DND-41 (cell line): ENCODE measurements around the gene AMN1.

ENCODE experiments used
- ATAC-seq: fragments of 200-7000 bp; cut with Tn5 transposase; 3 replicates; pipeline ENCODE4 v1.9.1; 2021; ENCODE audit warnings: low read depth; ENCODE audit not compliant: insufficient read depth
- DNase-seq: peaks from one replicate; pipeline ENCODE4 v3.0.0-alpha.2; 2020
- H2AFZ ChIP-seq: 2 replicates; pipeline ENCODE4 v1.6.0; 2012; ENCODE audit warnings: low read depth, low read length
- H3K27ac ChIP-seq: 2 replicates; pipeline ENCODE4 v1.5.1; 2012; ENCODE audit warnings: low read length, inconsistent platforms
- H3K27me3 ChIP-seq: fragments of 200-600 bp; sonication (generic); 2 replicates; pipeline ENCODE4 v1.6.0; 2012; ENCODE audit warnings: low read length, mild to moderate bottlenecking, inconsistent platforms; ENCODE audit not compliant: insufficient read depth, poor library complexity
- H3K36me3 ChIP-seq: 2 replicates; pipeline ENCODE4 v1.5.1; 2012; ENCODE audit warnings: low read length, inconsistent platforms; ENCODE audit not compliant: insufficient read depth
- H3K4me1 ChIP-seq: 2 replicates; pipeline ENCODE4 v1.5.1; 2012; ENCODE audit warnings: mild to moderate bottlenecking, low read length; ENCODE audit not compliant: insufficient read depth
- H3K4me2 ChIP-seq: 2 replicates; pipeline ENCODE4 v1.6.0; 2012; ENCODE audit warnings: mild to moderate bottlenecking, moderate library complexity, low read length, inconsistent platforms; ENCODE audit not compliant: insufficient read depth
- H3K4me3 ChIP-seq, 2 experiments: fragments of 200-600 bp in 1 of 2; shearing (Covaris generic) in 1 of 2; 2 replicates each; pipeline ENCODE4 v1.5.1; 2012 to 2016; ENCODE audit warnings: inconsistent platforms in 2 of 2, low read length in 2 of 2, mild to moderate bottlenecking in 2 of 2, low read depth in 1 of 2, moderate library complexity in 1 of 2
- H3K79me2 ChIP-seq: 2 replicates; pipeline ENCODE4 v1.6.0; 2012; ENCODE audit warnings: low read length, inconsistent platforms; ENCODE audit not compliant: insufficient read depth
- H3K9ac ChIP-seq: 2 replicates; pipeline ENCODE4 v1.6.0; 2012; ENCODE audit warnings: low read depth, mild to moderate bottlenecking, inconsistent platforms, low read length, moderate library complexity
- H3K9me3 ChIP-seq: 2 replicates; pipeline ENCODE4 v1.5.1; 2012; ENCODE audit warnings: low read length, moderate library complexity, mild to moderate bottlenecking, inconsistent platforms; ENCODE audit not compliant: insufficient read depth, severe bottlenecking
- H4K20me1 ChIP-seq: 2 replicates; pipeline ENCODE4 v1.6.0; 2012; ENCODE audit warnings: low read length; ENCODE audit not compliant: insufficient read depth
- EZH2 ChIP-seq: IDR thresholded peaks from 3 replicates; pipeline ENCODE4 v1.6.1; 2012; ENCODE audit warnings: borderline replicate concordance, low read depth, mild to moderate bottlenecking, moderate library complexity, low read length, inconsistent platforms; ENCODE audit not compliant: severe bottlenecking
- TF ChIP-seq, protein P1 (sequence below): IDR thresholded peaks from 2 replicates; pipeline ENCODE4 v1.5.1; 2012; ENCODE audit warnings: borderline replicate concordance, low read length, moderate library complexity, mild to moderate bottlenecking; ENCODE audit not compliant: poor library complexity, severe bottlenecking; ENCODE audit errors: extremely low read depth

AMN1 gene

DNA sequence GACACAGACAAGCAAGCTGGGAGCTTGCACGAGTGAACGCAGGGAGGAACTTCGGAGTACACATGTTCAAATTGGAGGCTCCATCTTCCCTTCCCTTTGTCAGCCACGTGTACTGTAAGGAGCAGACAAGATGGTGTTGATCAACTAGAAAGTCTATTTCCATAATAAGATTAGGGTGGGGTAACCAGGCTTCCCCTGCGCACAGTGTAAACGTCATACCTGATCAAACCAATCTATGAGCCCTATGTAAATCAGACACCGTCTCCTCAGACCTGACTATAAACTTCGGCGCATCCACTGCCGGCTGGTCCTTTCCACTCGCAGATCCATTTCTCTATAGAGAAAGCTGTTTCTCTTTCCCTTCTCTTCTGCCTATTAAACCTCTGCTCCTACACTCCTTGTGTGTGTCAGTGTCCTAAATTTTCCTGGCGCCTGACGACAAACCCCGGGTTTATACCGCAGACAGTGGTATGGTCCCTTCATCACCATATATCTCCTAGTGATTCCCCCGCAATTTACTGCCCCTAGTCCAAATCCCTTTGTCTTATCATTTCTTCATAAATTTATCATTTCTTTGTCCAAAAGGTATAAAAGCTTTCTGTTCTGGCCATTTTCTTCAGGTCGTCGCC is 76.8 kb downstream of the AMN1 start:
- H3K27me3 ChIP-seq, result no peaks in the 10 kb centered on the region
- ATAC-seq (no peak), DNase-seq (no peak)
- H3K27ac ChIP-seq, result no peak overlapping the region; the same call in 1 of the 2 replicates
- H4K20me1 ChIP-seq, result no peaks in the 10 kb centered on the region
- TF ChIP-seq EZH2, result no peak
- TF ChIP-seq, protein P1, sequence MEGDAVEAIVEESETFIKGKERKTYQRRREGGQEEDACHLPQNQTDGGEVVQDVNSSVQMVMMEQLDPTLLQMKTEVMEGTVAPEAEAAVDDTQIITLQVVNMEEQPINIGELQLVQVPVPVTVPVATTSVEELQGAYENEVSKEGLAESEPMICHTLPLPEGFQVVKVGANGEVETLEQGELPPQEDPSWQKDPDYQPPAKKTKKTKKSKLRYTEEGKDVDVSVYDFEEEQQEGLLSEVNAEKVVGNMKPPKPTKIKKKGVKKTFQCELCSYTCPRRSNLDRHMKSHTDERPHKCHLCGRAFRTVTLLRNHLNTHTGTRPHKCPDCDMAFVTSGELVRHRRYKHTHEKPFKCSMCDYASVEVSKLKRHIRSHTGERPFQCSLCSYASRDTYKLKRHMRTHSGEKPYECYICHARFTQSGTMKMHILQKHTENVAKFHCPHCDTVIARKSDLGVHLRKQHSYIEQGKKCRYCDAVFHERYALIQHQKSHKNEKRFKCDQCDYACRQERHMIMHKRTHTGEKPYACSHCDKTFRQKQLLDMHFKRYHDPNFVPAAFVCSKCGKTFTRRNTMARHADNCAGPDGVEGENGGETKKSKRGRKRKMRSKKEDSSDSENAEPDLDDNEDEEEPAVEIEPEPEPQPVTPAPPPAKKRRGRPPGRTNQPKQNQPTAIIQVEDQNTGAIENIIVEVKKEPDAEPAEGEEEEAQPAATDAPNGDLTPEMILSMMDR, result no peak
- peaks cover 15% of the 10 kb centered on the region for H3K4me1 ChIP-seq
- no peak overlapping the region for H3K9ac ChIP-seq
- H3K9me3 ChIP-seq, result no peaks in the 10 kb centered on the region
- no peaks in the 10 kb centered on the region for H3K79me2 ChIP-seq
- H2AFZ ChIP-seq, result peak overlapping the region; percentile 57
- no peak overlapping the region for H3K4me2 ChIP-seq
- H3K4me3 ChIP-seq, result no peak overlapping the region
- no peaks in the 10 kb centered on the region for H3K36me3 ChIP-seq

DNA sequence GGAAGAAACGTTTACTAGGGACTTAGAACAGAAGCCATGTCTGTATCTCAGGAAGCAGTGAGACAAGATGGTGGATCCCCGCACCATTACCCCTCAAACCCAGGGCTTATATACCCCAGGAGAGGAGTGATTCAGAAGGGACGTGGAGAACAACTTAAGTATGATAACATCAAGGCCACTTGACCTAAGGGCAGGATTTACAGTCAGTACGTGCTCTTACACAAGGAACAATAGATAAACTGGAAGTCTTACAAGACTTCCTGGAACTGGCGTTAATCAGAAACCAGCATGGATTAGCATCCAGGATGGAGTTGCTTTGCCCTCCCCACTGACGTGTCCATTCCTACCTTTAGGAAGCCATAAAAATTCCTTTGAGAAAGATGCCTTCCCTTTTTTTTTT is 77.9 kb downstream of the AMN1 start:
- Histone ChIP-seq H3K36me3 (no peaks in the 10 kb centered on the region), H3K9ac (no peak overlapping the region), H3K4me3 (no peak overlapping the region), H2AFZ (no peak overlapping the region), H3K27me3 (peaks cover 1% of the 10 kb centered on the region), H4K20me1 (no peaks in the 10 kb centered on the region), H3K4me1 (peaks cover 15% of the 10 kb centered on the region), H3K4me2 (no peak overlapping the region), H3K9me3 (no peaks in the 10 kb centered on the region), H3K27ac (no peak overlapping the region), H3K79me2 (no peaks in the 10 kb centered on the region)
- ATAC-seq (no peak), DNase-seq (no peak)
- TF ChIP-seq, protein P1, result no peak
- TF ChIP-seq EZH2, result no peak

DNA sequence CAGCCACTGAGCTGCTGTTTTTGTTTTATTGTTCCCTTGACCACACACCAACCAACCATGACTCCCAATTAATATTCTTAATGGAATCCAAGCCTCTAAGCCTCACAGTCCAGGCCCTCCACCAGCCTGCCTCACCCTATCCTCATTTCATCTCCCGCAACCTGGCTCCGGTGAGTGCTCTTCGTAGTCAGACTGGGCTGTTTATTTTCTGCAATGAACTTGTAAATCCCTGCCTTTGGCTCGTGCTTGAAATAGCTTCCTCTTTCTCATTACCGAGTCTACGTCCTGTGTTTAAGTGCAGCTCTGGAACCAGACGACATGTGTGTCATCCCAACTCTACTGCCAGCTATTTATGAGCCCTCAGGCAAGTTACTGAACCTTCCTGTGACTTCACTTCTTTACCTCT is 81.7 kb downstream of the AMN1 start:
- DNase-seq (no peak), ATAC-seq (no peak)
- no peaks in the 10 kb centered on the region for H4K20me1 ChIP-seq
- H3K79me2 ChIP-seq, result no peaks in the 10 kb centered on the region
- H3K4me3 ChIP-seq, result no peak overlapping the region
- no peak overlapping the region for H3K27ac ChIP-seq
- H3K4me1 ChIP-seq, result no peaks in the 10 kb centered on the region
- no peak overlapping the region for H2AFZ ChIP-seq
- H3K27me3 ChIP-seq, result peaks cover 6% of the 10 kb centered on the region
- H3K9ac ChIP-seq, result no peak overlapping the region
- no peak overlapping the region for H3K4me2 ChIP-seq
- H3K36me3 ChIP-seq, result no peaks in the 10 kb centered on the region
- no peak for TF ChIP-seq EZH2
- TF ChIP-seq, protein P1, result no peak
- no peaks in the 10 kb centered on the region for H3K9me3 ChIP-seq

GRCh38 chr12:31645924-31646323 is 82.9 kb downstream of the AMN1 start:
- Histone ChIP-seq H3K4me3 (no peak overlapping the region), H3K4me2 (no peak overlapping the region), H3K36me3 (no peaks in the 10 kb centered on the region), H3K4me1 (no peaks in the 10 kb centered on the region), H3K9ac (no peak overlapping the region), H4K20me1 (no peaks in the 10 kb centered on the region), H3K9me3 (no peaks in the 10 kb centered on the region), H2AFZ (no peak overlapping the region), H3K27me3 (peaks cover 9% of the 10 kb centered on the region), H3K79me2 (no peaks in the 10 kb centered on the region), H3K27ac (no peak overlapping the region)
- ATAC-seq (no peak), DNase-seq (no peak)
- TF ChIP-seq, protein P1, result no peak
- TF ChIP-seq EZH2, result no peak
